Astrocyte (in vitro differentiated cells and primary cell): Measurements from ENCODE around the gene CD40LG. TPM values are rescaled to one million over a fixed set of nuclear protein-coding genes. Genes with fewer than 3 reads are reported as not detected.

Source experiments
- DNase-seq: peaks from one replicate; pipeline ENCODE4 v3.0.0-alpha.2; 2010; ENCODE audit warnings: low read depth
- FAIRE-seq: peaks from 2 replicates; lab custom pipeline; 2011; peaks lifted over from hg19 to GRCh38; lab: Jason Lieb, UNC
- H2AFZ ChIP-seq: 2 replicates; pipeline ENCODE4 v1.6.0; 2012; ENCODE audit warnings: low read depth, low read length, inconsistent platforms
- H3K27ac ChIP-seq: 2 replicates; pipeline ENCODE4 v1.5.1; 2011; ENCODE audit warnings: low read depth, low read length, inconsistent platforms
- H3K27me3 ChIP-seq: 2 replicates; pipeline ENCODE4 v1.6.0; 2011; ENCODE audit warnings: low read length, inconsistent platforms; ENCODE audit not compliant: insufficient read depth
- H3K36me3 ChIP-seq: 2 replicates; pipeline ENCODE4 v1.5.1; 2011; ENCODE audit warnings: low read length, inconsistent platforms; ENCODE audit not compliant: insufficient read depth
- H3K4me1 ChIP-seq: 2 replicates; pipeline ENCODE4 v1.5.1; 2011; ENCODE audit warnings: low read length, inconsistent platforms; ENCODE audit not compliant: insufficient read depth
- H3K4me2 ChIP-seq: 2 replicates; pipeline ENCODE4 v1.6.0; 2012; ENCODE audit warnings: low read length, inconsistent platforms
- H3K4me3 ChIP-seq: 2 replicates; pipeline ENCODE4 v1.5.1; 2011; ENCODE audit warnings: low read depth, mild to moderate bottlenecking, low read length, inconsistent platforms; ENCODE audit not compliant: insufficient read depth
- H3K79me2 ChIP-seq: 2 replicates; pipeline ENCODE4 v1.6.0; 2012; ENCODE audit warnings: mild to moderate bottlenecking, low read length, inconsistent platforms; ENCODE audit not compliant: insufficient read depth
- H3K9ac ChIP-seq: 2 replicates; pipeline ENCODE4 v1.6.0; 2012; ENCODE audit warnings: mild to moderate bottlenecking, low read length, inconsistent platforms
- H3K9me3 ChIP-seq: 2 replicates; pipeline ENCODE4 v1.5.1; 2012; ENCODE audit warnings: low read depth, mild to moderate bottlenecking, low read length, inconsistent platforms; ENCODE audit not compliant: insufficient read depth
- H4K20me1 ChIP-seq: 2 replicates; pipeline ENCODE4 v1.6.0; 2012; ENCODE audit warnings: low read length, inconsistent platforms; ENCODE audit not compliant: insufficient read depth
- H3K27ac Mint-ChIP-seq: one replicate; pipeline ENCODE4 v1.8.0; 2021; ENCODE audit warnings: mild to moderate bottlenecking, mixed read lengths; ENCODE audit not compliant: unreplicated experiment
- H3K27me3 Mint-ChIP-seq: one replicate; pipeline ENCODE4 v1.8.0; 2021; ENCODE audit warnings: low read depth, mixed read lengths; ENCODE audit not compliant: unreplicated experiment
- H3K36me3 Mint-ChIP-seq: one replicate; pipeline ENCODE4 v1.8.0; 2021; ENCODE audit warnings: low read depth, mixed read lengths; ENCODE audit not compliant: unreplicated experiment
- H3K4me1 Mint-ChIP-seq: one replicate; pipeline ENCODE4 v1.8.0; 2021; ENCODE audit warnings: low read depth, mixed read lengths; ENCODE audit not compliant: unreplicated experiment
- H3K4me3 Mint-ChIP-seq: one replicate; pipeline ENCODE4 v1.8.0; 2021; ENCODE audit warnings: mild to moderate bottlenecking, moderate library complexity, mixed read lengths; ENCODE audit not compliant: unreplicated experiment
- H3K9me3 Mint-ChIP-seq: one replicate; pipeline ENCODE4 v1.8.0; 2021; ENCODE audit warnings: mild to moderate bottlenecking, mixed read lengths; ENCODE audit not compliant: unreplicated experiment
- CTCF ChIP-seq: IDR thresholded peaks from 2 replicates; pipeline ENCODE4 v1.5.1; 2011; ENCODE audit warnings: low read depth, mild to moderate bottlenecking, inconsistent platforms, low read length, moderate library complexity; ENCODE audit not compliant: insufficient read depth
- EZH2 ChIP-seq: IDR thresholded peaks from 2 replicates; pipeline ENCODE4 v1.6.1; 2012; ENCODE audit warnings: mild to moderate bottlenecking, low read length, inconsistent platforms; ENCODE audit not compliant: insufficient read depth
- total RNA-seq: library from RNA; stranded (reverse); gene quantifications from 2 replicates; pipeline ENCODE4 v1.2.1, GENCODE V29; 2021

CD40LG gene
- total RNA-seq, 1 donor from 2014 or later, result not detected

- H3K4me3 Mint-ChIP-seq, result no peak overlapping the region
- DNase-seq, result no peak
- peaks cover 3% of the 10 kb centered on the region for H3K36me3 Mint-ChIP-seq
- H3K9me3 Mint-ChIP-seq, result peaks cover 3% of the 10 kb centered on the region
- no peak overlapping the region for H3K9ac ChIP-seq
- no peaks in the 10 kb centered on the region for H3K79me2 ChIP-seq
- H3K27ac ChIP-seq, result no peak overlapping the region
- TF ChIP-seq CTCF (no peak), EZH2 (no peak)
- no peak overlapping the region for H3K27ac Mint-ChIP-seq
- no peaks in the 10 kb centered on the region for H3K36me3 ChIP-seq
- H3K27me3 Mint-ChIP-seq, result no peaks in the 10 kb centered on the region
- no peak overlapping the region for H2AFZ ChIP-seq
- H4K20me1 ChIP-seq, result no peaks in the 10 kb centered on the region
- no peak overlapping the region for H3K4me2 ChIP-seq
- FAIRE-seq, result peak; percentile 72
- peaks cover 3% of the 10 kb centered on the region for H3K4me1 Mint-ChIP-seq
- no peaks in the 10 kb centered on the region for H3K4me1 ChIP-seq
- no peaks in the 10 kb centered on the region for H3K27me3 ChIP-seq
- H3K9me3 ChIP-seq, result peaks cover 2% of the 10 kb centered on the region
- no peak overlapping the region for H3K4me3 ChIP-seq
Measured at GRCh38 chrX:136662104-136662503, 14.1 kb downstream of the CD40LG start.

GRCh38 chrX:136662976-136663375 lies 15.0 kb downstream of the CD40LG start:
- no peaks in the 10 kb centered on the region for H4K20me1 ChIP-seq
- Mint-ChIP-seq H3K36me3 (peaks cover 3% of the 10 kb centered on the region), H3K4me1 (peaks cover 3% of the 10 kb centered on the region), H3K9me3 (peaks cover 3% of the 10 kb centered on the region), H3K27me3 (no peaks in the 10 kb centered on the region), H3K4me3 (no peak overlapping the region), H3K27ac (no peak overlapping the region)
- TF ChIP-seq EZH2 (no peak), CTCF (no peak)
- no peaks in the 10 kb centered on the region for H3K4me1 ChIP-seq
- peaks cover 2% of the 10 kb centered on the region for H3K9me3 ChIP-seq
- H3K4me2 ChIP-seq, result no peak overlapping the region
- H3K9ac ChIP-seq, result no peak overlapping the region
- H3K4me3 ChIP-seq, result no peak overlapping the region
- H3K27ac ChIP-seq, result no peak overlapping the region
- H3K79me2 ChIP-seq, result no peaks in the 10 kb centered on the region
- H2AFZ ChIP-seq, result no peak overlapping the region
- H3K36me3 ChIP-seq, result no peaks in the 10 kb centered on the region
- DNase-seq (no peak), FAIRE-seq (no peak)
- no peaks in the 10 kb centered on the region for H3K27me3 ChIP-seq

- Histone ChIP-seq H2AFZ (no peak overlapping the region), H3K79me2 (no peaks in the 10 kb centered on the region), H3K4me2 (no peak overlapping the region), H3K36me3 (no peaks in the 10 kb centered on the region), H4K20me1 (no peaks in the 10 kb centered on the region), H3K9ac (no peak overlapping the region), H3K9me3 (peaks cover 2% of the 10 kb centered on the region), H3K27me3 (no peaks in the 10 kb centered on the region), H3K4me3 (no peak overlapping the region), H3K27ac (no peak overlapping the region), H3K4me1 (no peaks in the 10 kb centered on the region)
- no peak overlapping the region for H3K4me3 Mint-ChIP-seq
- peaks cover 5% of the 10 kb centered on the region for H3K9me3 Mint-ChIP-seq
- H3K4me1 Mint-ChIP-seq, result peaks cover 3% of the 10 kb centered on the region
- H3K27me3 Mint-ChIP-seq, result peaks cover 2% of the 10 kb centered on the region
- no peak overlapping the region for H3K27ac Mint-ChIP-seq
- FAIRE-seq (no peak), DNase-seq (no peak)
- H3K36me3 Mint-ChIP-seq, result peaks cover 3% of the 10 kb centered on the region
- TF ChIP-seq CTCF, result no peak
- no peak for TF ChIP-seq EZH2
Measured at GRCh38 chrX:136665258-136665900, 17.4 kb downstream of the CD40LG start.
